Head of caudate nucleus (tissue), 42 donors: ENCODE results near the gene NAALADL2.
"Not testable (repeated sequence)": the region's sequence is repeated elsewhere in the genome, so short reads cannot be mapped to it uniquely, and the experiment has no call there.

ENCODE experiments used
- DNase-seq, 42 donors: peaks; one replicate each; pipeline versions ENCODE4 v3.0.0 to v3.0.0-alpha.2; 2020 to 2021; ENCODE audit warnings: mixed read lengths in 7 of 42
- intact Hi-C: fragments of 100-400 bp; cut with DNase I; formaldehyde crosslinking; loops from one replicate; pipeline ENCODE4 v1.15.0; 2022

NAALADL2 gene

GRCh38 chr3:175477651-175478224 lies 618.6 kb downstream of the NAALADL2 start:
- peak in 1 of 42 donors; percentile 6 for DNase-seq
- intact Hi-C loops, result no loop called here

- intact Hi-C loops, result no loop called here
- DNase-seq, result no peak
These were observed 619.2 kb downstream of the NAALADL2 start for GRCh38 chr3:175478301-175478700.

GRCh38 chr3:175479175-175479574 lies 620.0 kb downstream of the NAALADL2 start:
- intact Hi-C loops, result no loop called here
- no peak for DNase-seq

- intact Hi-C loops, result no loop called here
- no peak for DNase-seq
These were observed 620.7 kb downstream of the NAALADL2 start for GRCh38 chr3:175479800-175480199.

GRCh38 chr3:175484666-175485065 lies 625.5 kb downstream of the NAALADL2 start:
- no peak for DNase-seq
- intact Hi-C loops, result no loop called here

GRCh38 chr3:175485436-175485835 lies 626.3 kb downstream of the NAALADL2 start:
- intact Hi-C loops, result no loop called here
- no peak for DNase-seq

- no peak for DNase-seq
- intact Hi-C loops, result no loop called here
These were observed 627.1 kb downstream of the NAALADL2 start for GRCh38 chr3:175486255-175486654.

- intact Hi-C loops, result no loop called here
- DNase-seq, result no peak
These were observed 630.3 kb downstream of the NAALADL2 start for GRCh38 chr3:175489406-175489805.

- DNase-seq, result no peak
- intact Hi-C loops, result no loop called here
These were observed 634.2 kb downstream of the NAALADL2 start for GRCh38 chr3:175493301-175493700.

- DNase-seq, result no peak
- intact Hi-C loops, result no loop called here
These were observed 636.2 kb downstream of the NAALADL2 start for GRCh38 chr3:175495331-175495730.

- DNase-seq, result no peak
- intact Hi-C loops, result no loop called here
These were observed 643.0 kb downstream of the NAALADL2 start for GRCh38 chr3:175502155-175502554.

GRCh38 chr3:175511219-175511785 lies 652.2 kb downstream of the NAALADL2 start:
- intact Hi-C loops, result no loop called here

GRCh38 chr3:175512700-175513099 lies 653.6 kb downstream of the NAALADL2 start:
- DNase-seq, result peak in 39 of 42 donors; percentile 10 to 82 (median 53)
- intact Hi-C loops, result no loop called here

More at GRCh38 chr3:175511219-175511785, 652.2 kb downstream of the NAALADL2 start:
- DNase-seq, result no peak

- no peak for DNase-seq
- intact Hi-C loops, result no loop called here
These were observed 659.3 kb downstream of the NAALADL2 start for GRCh38 chr3:175518459-175518858.

- intact Hi-C loops, result no loop called here
- no peak for DNase-seq
These were observed 662.3 kb downstream of the NAALADL2 start for GRCh38 chr3:175521406-175521805.

GRCh38 chr3:175526191-175526590 lies 667.1 kb downstream of the NAALADL2 start:
- intact Hi-C loops, result no loop called here
- DNase-seq, result no peak

- no peak for DNase-seq
- intact Hi-C loops, result no loop called here
These were observed 667.6 kb downstream of the NAALADL2 start for GRCh38 chr3:175526609-175527280.

- intact Hi-C loops, DNase-seq: not testable (repeated sequence)
These were observed 669.6 kb downstream of the NAALADL2 start for GRCh38 chr3:175528693-175529092.

- intact Hi-C loops, result no loop called here
- DNase-seq, result no peak
These were observed 676.2 kb downstream of the NAALADL2 start for GRCh38 chr3:175535351-175535750.

- intact Hi-C loops, result no loop called here
- DNase-seq, result no peak
These were observed 687.0 kb downstream of the NAALADL2 start for GRCh38 chr3:175546115-175546514.

- intact Hi-C loops, result no loop called here
- DNase-seq, result no peak
These were observed 693.8 kb downstream of the NAALADL2 start for GRCh38 chr3:175552929-175553328.
